ENCODE measurements around the gene ADD1.

ADD1 gene

GRCh38 chr4:2832981-2833670 is 10.5 kb upstream of the ADD1 start:
- H2BK120ac ChIP-seq (ENCODE audit: low read depth, low read length): no peak overlapping the region

GRCh38 chr4:2833671-2834000 is 10.0 kb upstream of the ADD1 start:
- H2AK5ac ChIP-seq (ENCODE audit: low read length): no peak overlapping the region
- H3K4me2 ChIP-seq (ENCODE audit: low read length): no peak overlapping the region
- DNase-seq: no peak
- H2BK15ac ChIP-seq (replicated peaks; ENCODE audit: low read depth): no peak overlapping the region
- WGBS (ENCODE audit: extremely low coverage, insufficient coverage, low lambda C conversion rate): no CpG with 5 or more reads among the region's 7 CpGs
- no peak overlapping the region for H3K4me3 ChIP-seq (ENCODE audit: low read length)
- H4K5ac ChIP-seq (ENCODE audit: low read length): no peak overlapping the region
- no peak overlapping the region for H3K56ac ChIP-seq (ENCODE audit: low read length)
- no peaks in the 10 kb centered on the region for H3K79me2 ChIP-seq (ENCODE audit: control insufficient read depth, insufficient read depth, low read length)
- H3K79me1 ChIP-seq (ENCODE audit: low read length): no peaks in the 10 kb centered on the region
- H2BK120ac ChIP-seq (ENCODE audit: low read depth, low read length): no peak overlapping the region
- no peak overlapping the region for H3K23ac ChIP-seq (ENCODE audit: low read length)
- H3K4ac ChIP-seq (ENCODE audit: low read depth, low read length): no peak overlapping the region
- H3K27ac ChIP-seq (ENCODE audit: low read depth, low read length): no peak overlapping the region
- no peak overlapping the region for H4K8ac ChIP-seq (ENCODE audit: low read depth, low read length)
- H3K18ac ChIP-seq (ENCODE audit: low read length): no peak overlapping the region
- no peak overlapping the region for H3K9ac ChIP-seq (ENCODE audit: low read length)
- no peak overlapping the region for H2BK5ac ChIP-seq (ENCODE audit: low read length)
- peaks cover 2% of the 10 kb centered on the region for H3K4me1 ChIP-seq (ENCODE audit: control insufficient read depth, low read depth, low read length)
- H3K27me3 ChIP-seq (ENCODE audit: insufficient read depth, low read length, poor library complexity): no peaks in the 10 kb centered on the region
- H3K36me3 ChIP-seq (ENCODE audit: control insufficient read depth, insufficient read depth, low read length): peaks cover 11% of the 10 kb centered on the region

More at GRCh38 chr4:2832981-2833670, 10.5 kb upstream of the ADD1 start:
- H4K5ac ChIP-seq (ENCODE audit: low read length): no peak overlapping the region
- no peak overlapping the region for H2AK5ac ChIP-seq (ENCODE audit: low read length)
- no peak for DNase-seq
- H3K23ac ChIP-seq (ENCODE audit: low read length): no peak overlapping the region
- no peak overlapping the region for H3K4ac ChIP-seq (ENCODE audit: low read depth, low read length)
- H4K8ac ChIP-seq (ENCODE audit: low read depth, low read length): no peak overlapping the region
- no peak overlapping the region for H3K56ac ChIP-seq (ENCODE audit: low read length)
- no peak overlapping the region for H3K4me3 ChIP-seq (ENCODE audit: low read length)
- peaks cover 2% of the 10 kb centered on the region for H3K4me1 ChIP-seq (ENCODE audit: control insufficient read depth, low read depth, low read length)
- no peaks in the 10 kb centered on the region for H3K79me1 ChIP-seq (ENCODE audit: low read length)
- no CpG with 5 or more reads among the region's 19 CpGs for WGBS (ENCODE audit: extremely low coverage, insufficient coverage, low lambda C conversion rate)
- H3K4me2 ChIP-seq (ENCODE audit: low read length): no peak overlapping the region
- H2BK5ac ChIP-seq (ENCODE audit: low read length): no peak overlapping the region
- no peak overlapping the region for H2BK15ac ChIP-seq (replicated peaks; ENCODE audit: low read depth)
- peaks cover 11% of the 10 kb centered on the region for H3K36me3 ChIP-seq (ENCODE audit: control insufficient read depth, insufficient read depth, low read length)
- no peak overlapping the region for H3K27ac ChIP-seq (ENCODE audit: low read depth, low read length)
- no peak overlapping the region for H3K18ac ChIP-seq (ENCODE audit: low read length)
- no peaks in the 10 kb centered on the region for H3K27me3 ChIP-seq (ENCODE audit: insufficient read depth, low read length, poor library complexity)
- no peaks in the 10 kb centered on the region for H3K79me2 ChIP-seq (ENCODE audit: control insufficient read depth, insufficient read depth, low read length)
- no peak overlapping the region for H3K9ac ChIP-seq (ENCODE audit: low read length)

DNA sequence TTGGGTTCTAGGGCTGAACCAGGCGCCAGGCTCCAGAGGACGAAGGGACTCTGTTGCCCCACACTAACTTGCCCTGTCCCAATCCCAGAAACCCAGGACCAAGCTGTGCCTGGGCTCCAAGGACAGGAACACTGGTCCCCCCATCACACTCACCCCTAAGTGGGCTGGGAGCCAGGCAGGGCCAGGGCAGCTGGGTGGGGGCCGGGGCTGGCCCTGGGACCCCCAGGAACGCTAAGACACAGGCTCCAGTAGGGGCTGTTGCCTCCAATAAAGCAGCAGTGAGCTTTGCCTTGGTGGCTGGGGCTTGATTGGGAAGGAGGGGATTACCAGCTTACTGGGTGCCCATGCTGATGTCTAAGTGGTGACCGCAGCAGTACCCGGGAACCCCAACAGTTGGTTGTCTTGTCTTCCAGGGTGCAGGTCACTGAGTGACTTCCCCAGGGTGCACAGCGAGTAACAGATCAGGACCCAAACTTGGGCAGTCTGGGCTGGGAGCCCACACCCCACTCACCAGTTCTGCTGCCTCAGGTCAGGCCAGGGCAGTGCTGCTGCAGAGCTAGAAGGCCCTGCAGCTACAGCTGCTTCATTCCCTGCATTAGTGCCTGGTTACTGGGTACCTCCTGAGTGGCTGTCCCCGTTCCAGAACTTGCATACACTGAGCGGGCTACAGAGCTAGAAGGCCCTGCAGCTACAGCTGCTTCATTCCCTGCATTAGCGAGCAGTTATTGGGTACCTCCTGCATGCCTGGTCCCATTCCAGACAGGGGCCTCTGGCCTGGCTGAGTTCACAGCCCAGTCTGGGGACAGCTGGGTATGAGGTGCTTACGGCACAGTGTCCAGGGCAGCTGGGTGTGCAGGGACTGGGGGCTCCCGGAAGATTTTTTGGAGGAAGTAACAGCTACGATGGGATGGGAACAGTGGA is 9.4 kb upstream of the ADD1 start:
- Histone ChIP-seq H3K4me2 (ENCODE audit: low read length) (no peak overlapping the region), H3K36me3 (ENCODE audit: control insufficient read depth, insufficient read depth, low read length) (peaks cover 11% of the 10 kb centered on the region), H3K18ac (ENCODE audit: low read length) (no peak overlapping the region), H3K9ac (ENCODE audit: low read length) (no peak overlapping the region), H4K5ac (ENCODE audit: low read length) (no peak overlapping the region), H3K27ac (ENCODE audit: low read depth, low read length) (no peak overlapping the region), H3K27me3 (ENCODE audit: insufficient read depth, low read length, poor library complexity) (no peaks in the 10 kb centered on the region), H2AK5ac (ENCODE audit: low read length) (no peak overlapping the region), H3K4me3 (ENCODE audit: low read length) (no peak overlapping the region), H2BK120ac (ENCODE audit: low read depth, low read length) (no peak overlapping the region), H3K79me2 (ENCODE audit: control insufficient read depth, insufficient read depth, low read length) (no peaks in the 10 kb centered on the region), H4K8ac (ENCODE audit: low read depth, low read length) (no peak overlapping the region), H3K4me1 (ENCODE audit: control insufficient read depth, low read depth, low read length) (peaks cover 2% of the 10 kb centered on the region), H3K4ac (ENCODE audit: low read depth, low read length) (no peak overlapping the region), H3K79me1 (ENCODE audit: low read length) (no peaks in the 10 kb centered on the region), H2BK5ac (ENCODE audit: low read length) (no peak overlapping the region), H3K23ac (ENCODE audit: low read length) (no peak overlapping the region), H3K56ac (ENCODE audit: low read length) (no peak overlapping the region), H2BK15ac (replicated peaks; ENCODE audit: low read depth) (no peak overlapping the region)
- no CpG with 5 or more reads among the region's 13 CpGs for WGBS (ENCODE audit: extremely low coverage, insufficient coverage, low lambda C conversion rate)
- no peak for DNase-seq

DNA sequence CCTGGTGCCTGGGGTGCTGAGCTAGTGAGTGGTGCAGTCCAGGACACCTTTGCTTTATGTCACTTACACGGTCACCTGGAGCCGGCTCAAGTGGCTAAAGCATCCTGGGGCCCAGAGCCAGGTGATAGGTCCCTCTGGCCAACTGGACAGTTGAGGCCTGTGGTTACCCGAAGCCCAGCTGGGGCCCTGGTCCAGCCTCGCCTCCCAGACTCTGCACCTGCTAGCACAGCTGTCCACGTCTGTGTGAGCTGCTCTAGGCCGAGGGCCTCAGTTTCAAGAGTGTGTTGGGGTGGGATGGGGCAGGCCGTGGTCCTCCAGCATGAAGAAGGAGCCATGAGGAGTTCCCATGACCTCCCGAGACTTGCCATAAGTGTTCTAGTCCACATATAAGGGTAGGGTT is 7.7 kb upstream of the ADD1 start:
- H3K4ac ChIP-seq (ENCODE audit: low read depth, low read length): no peak overlapping the region
- H3K27ac ChIP-seq (ENCODE audit: low read depth, low read length): no peak overlapping the region
- no peak overlapping the region for H2BK5ac ChIP-seq (ENCODE audit: low read length)
- no peak overlapping the region for H2BK15ac ChIP-seq (replicated peaks; ENCODE audit: low read depth)
- no peak overlapping the region for H2AK5ac ChIP-seq (ENCODE audit: low read length)
- peaks cover 10% of the 10 kb centered on the region for H3K36me3 ChIP-seq (ENCODE audit: control insufficient read depth, insufficient read depth, low read length)
- H3K27me3 ChIP-seq (ENCODE audit: insufficient read depth, low read length, poor library complexity): no peaks in the 10 kb centered on the region
- no CpG with 5 or more reads among the region's 8 CpGs for WGBS (ENCODE audit: extremely low coverage, insufficient coverage, low lambda C conversion rate)
- no peak overlapping the region for H3K18ac ChIP-seq (ENCODE audit: low read length)
- no peak overlapping the region for H3K4me2 ChIP-seq (ENCODE audit: low read length)
- H3K79me2 ChIP-seq (ENCODE audit: control insufficient read depth, insufficient read depth, low read length): no peaks in the 10 kb centered on the region
- peaks cover 2% of the 10 kb centered on the region for H3K4me1 ChIP-seq (ENCODE audit: control insufficient read depth, low read depth, low read length)
- no peak overlapping the region for H3K56ac ChIP-seq (ENCODE audit: low read length)
- no peak for DNase-seq
- H3K9ac ChIP-seq (ENCODE audit: low read length): no peak overlapping the region
- H3K79me1 ChIP-seq (ENCODE audit: low read length): no peaks in the 10 kb centered on the region
- no peak overlapping the region for H4K8ac ChIP-seq (ENCODE audit: low read depth, low read length)
- no peak overlapping the region for H4K5ac ChIP-seq (ENCODE audit: low read length)
- H3K4me3 ChIP-seq (ENCODE audit: low read length): no peak overlapping the region
- H3K23ac ChIP-seq (ENCODE audit: low read length): no peak overlapping the region
- no peak overlapping the region for H2BK120ac ChIP-seq (ENCODE audit: low read depth, low read length)

GRCh38 chr4:2836391-2836859 is 7.2 kb upstream of the ADD1 start:
- Histone ChIP-seq H3K4me3 (ENCODE audit: low read length) (no peak overlapping the region), H3K27ac (ENCODE audit: low read depth, low read length) (no peak overlapping the region), H3K4ac (ENCODE audit: low read depth, low read length) (no peak overlapping the region), H3K4me1 (ENCODE audit: control insufficient read depth, low read depth, low read length) (peaks cover 2% of the 10 kb centered on the region), H3K27me3 (ENCODE audit: insufficient read depth, low read length, poor library complexity) (no peaks in the 10 kb centered on the region), H3K56ac (ENCODE audit: low read length) (no peak overlapping the region), H2BK5ac (ENCODE audit: low read length) (no peak overlapping the region), H3K4me2 (ENCODE audit: low read length) (no peak overlapping the region), H4K8ac (ENCODE audit: low read depth, low read length) (no peak overlapping the region), H2AK5ac (ENCODE audit: low read length) (no peak overlapping the region), H3K79me1 (ENCODE audit: low read length) (no peaks in the 10 kb centered on the region), H3K18ac (ENCODE audit: low read length) (no peak overlapping the region), H4K5ac (ENCODE audit: low read length) (no peak overlapping the region), H2BK120ac (ENCODE audit: low read depth, low read length) (no peak overlapping the region), H3K36me3 (ENCODE audit: control insufficient read depth, insufficient read depth, low read length) (peaks cover 10% of the 10 kb centered on the region), H3K79me2 (ENCODE audit: control insufficient read depth, insufficient read depth, low read length) (no peaks in the 10 kb centered on the region), H2BK15ac (replicated peaks; ENCODE audit: low read depth) (no peak overlapping the region), H3K23ac (ENCODE audit: low read length) (no peak overlapping the region), H3K9ac (ENCODE audit: low read length) (no peak overlapping the region)
- no peak for DNase-seq
- no CpG with 5 or more reads among the region's 5 CpGs for WGBS (ENCODE audit: extremely low coverage, insufficient coverage, low lambda C conversion rate)

Measured in mesendoderm (in vitro differentiated cells).